ENCODE measurements around the gene RNASE8.

DNA sequence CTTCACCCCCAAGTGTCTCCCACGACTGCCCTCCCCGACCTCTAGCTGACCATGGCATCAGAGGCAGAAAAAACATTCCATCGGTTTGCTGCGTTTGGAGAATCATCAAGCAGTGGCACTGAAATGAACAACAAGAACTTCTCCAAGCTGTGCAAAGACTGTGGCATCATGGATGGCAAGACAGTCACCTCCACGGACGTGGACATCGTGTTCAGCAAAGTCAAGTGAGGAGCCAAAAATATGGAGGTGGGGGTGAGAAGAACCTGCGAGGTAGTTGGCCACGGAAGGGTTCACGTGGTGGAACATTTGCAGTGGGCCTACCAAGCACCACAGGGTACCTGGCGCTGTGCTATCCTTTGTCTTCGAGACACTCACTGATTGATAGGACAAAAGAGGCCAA is 27.1 kb upstream of the RNASE8 start:
- TF ChIP-seq CTCF (IDR thresholded peaks at IDR 0.05) (no peak), EP300 (IDR thresholded peaks at IDR 0.05; ENCODE audit: low read depth) (no peak), POLR2AphosphoS5 (IDR thresholded peaks at IDR 0.05) (no peak), POLR2A (IDR thresholded peaks at IDR 0.05) (no peak)
